HG03442 (cell line): ENCODE data around the gene PLVAP.
"Not testable (repeated sequence)": the region's sequence is repeated elsewhere in the genome, so short reads cannot be mapped to it uniquely, and the experiment has no call there.

Source experiments
- ATAC-seq: cut with Tn5 transposase; IDR thresholded peaks from one replicate; pipeline ENCODE4 v1.9.1; 2021; ENCODE audit warnings: mild to moderate bottlenecking, moderate library complexity; ENCODE audit not compliant: unreplicated experiment

The PLVAP gene

GRCh38 chr19:17402982-17403855, 26.1 kb upstream of the PLVAP start:
- no peak for ATAC-seq

- no peak for ATAC-seq
These were observed 24.5 kb upstream of the PLVAP start for GRCh38 chr19:17401628-17402027.

GRCh38 chr19:17398902-17399527, 21.9 kb upstream of the PLVAP start:
- ATAC-seq: no peak

GRCh38 chr19:17394891-17395415, 17.8 kb upstream of the PLVAP start:
- no peak for ATAC-seq

GRCh38 chr19:17393914-17394313, 16.8 kb upstream of the PLVAP start, which contains the start of gene CCDC194:
Gene CCDC194 (minus strand): TSS chr19:17394196. CDS start chr19:17394158, 38 bp downstream.
- no peak for ATAC-seq

- ATAC-seq: no peak
These were observed 15.9 kb upstream of the PLVAP start for GRCh38 chr19:17393002-17393401.

- ATAC-seq: no peak
These were observed 14.4 kb upstream of the PLVAP start for GRCh38 chr19:17391371-17392151.

GRCh38 chr19:17390665-17391370, 13.7 kb upstream of the PLVAP start:
- ATAC-seq: peak; percentile 93

GRCh38 chr19:17389957-17390664, 13.0 kb upstream of the PLVAP start:
- no peak for ATAC-seq

- no peak for ATAC-seq
These were observed 12.1 kb upstream of the PLVAP start for GRCh38 chr19:17389288-17389687.

GRCh38 chr19:17385878-17386611, 8.9 kb upstream of the PLVAP start:
- no peak for ATAC-seq

GRCh38 chr19:17380426-17381138, 3.4 kb upstream of the PLVAP start:
- ATAC-seq: no peak

GRCh38 chr19:17379221-17379631, 2.1 kb upstream of the PLVAP start:
- no peak for ATAC-seq

GRCh38 chr19:17378271-17378670, 1.1 kb upstream of the PLVAP start:
- ATAC-seq: no peak

- ATAC-seq: peak; percentile 74
These were observed 7.0 kb downstream of the PLVAP start for GRCh38 chr19:17370026-17370587.

- ATAC-seq: no peak
These were observed 11.8 kb downstream of the PLVAP start for GRCh38 chr19:17365361-17365760.

GRCh38 chr19:17363852-17364605, 13.1 kb downstream of the PLVAP start:
- ATAC-seq: not testable (repeated sequence)
